HepG2 (cell line): ENCODE results near the gene LRRIQ4.

ENCODE experiments used
- FOXM1 ChIP-seq: sonication (generic); formaldehyde crosslinking; IDR thresholded peaks from 2 replicates; pipeline ENCODE4 v1.5.0; 2020; ENCODE audit warnings: missing genetic modification reagents
- SMC3 ChIP-seq: IDR thresholded peaks from 2 replicates; pipeline ENCODE4 v1.6.1; 2011; ENCODE audit warnings: low read length, improper control_type of control experiment
- TCF7L2 ChIP-seq: IDR thresholded peaks from 2 replicates; pipeline ENCODE4 v1.6.1; 2011; ENCODE audit warnings: mild to moderate bottlenecking, low read depth, low read length, moderate library complexity
- TF ChIP-seq, protein P1 (sequence below): IDR thresholded peaks from 2 replicates; pipeline ENCODE4 v1.6.1; 2016; ENCODE audit warnings: low read depth, control low read depth
- TF ChIP-seq, protein P2 (sequence below): sonication (generic); formaldehyde crosslinking; IDR thresholded peaks from 2 replicates; pipeline ENCODE4 v1.5.0; 2020; ENCODE audit warnings: mild to moderate bottlenecking, missing genetic modification reagents, borderline replicate concordance

DNA sequence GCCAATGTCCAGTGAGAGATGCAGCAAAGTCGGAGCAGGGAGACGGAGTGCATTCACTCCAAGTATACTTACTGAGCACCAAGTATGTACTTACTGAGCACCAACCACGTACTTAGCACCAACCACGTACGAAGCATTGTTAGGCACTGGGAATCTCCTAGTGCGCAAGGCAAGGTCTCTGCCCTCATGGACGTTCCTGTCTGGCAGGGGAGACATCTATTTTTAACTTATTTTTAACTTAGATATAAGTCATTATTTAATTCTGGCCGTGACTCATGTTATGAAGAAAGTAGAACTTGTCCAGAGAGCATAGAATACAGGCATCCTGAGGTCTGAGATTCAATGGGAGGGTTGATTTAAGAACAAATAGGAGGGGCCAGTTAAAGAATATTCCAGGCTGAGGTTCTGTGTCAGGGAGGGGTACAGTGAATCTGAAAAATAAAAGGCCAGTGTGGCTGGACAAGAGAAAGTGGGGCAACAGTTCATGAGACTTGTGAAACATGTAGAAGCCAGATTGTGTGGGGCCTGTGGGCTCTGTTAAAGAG is 66.4 kb downstream of the LRRIQ4 start:
- TF ChIP-seq TCF7L2 = no peak
- TF ChIP-seq, protein P1, sequence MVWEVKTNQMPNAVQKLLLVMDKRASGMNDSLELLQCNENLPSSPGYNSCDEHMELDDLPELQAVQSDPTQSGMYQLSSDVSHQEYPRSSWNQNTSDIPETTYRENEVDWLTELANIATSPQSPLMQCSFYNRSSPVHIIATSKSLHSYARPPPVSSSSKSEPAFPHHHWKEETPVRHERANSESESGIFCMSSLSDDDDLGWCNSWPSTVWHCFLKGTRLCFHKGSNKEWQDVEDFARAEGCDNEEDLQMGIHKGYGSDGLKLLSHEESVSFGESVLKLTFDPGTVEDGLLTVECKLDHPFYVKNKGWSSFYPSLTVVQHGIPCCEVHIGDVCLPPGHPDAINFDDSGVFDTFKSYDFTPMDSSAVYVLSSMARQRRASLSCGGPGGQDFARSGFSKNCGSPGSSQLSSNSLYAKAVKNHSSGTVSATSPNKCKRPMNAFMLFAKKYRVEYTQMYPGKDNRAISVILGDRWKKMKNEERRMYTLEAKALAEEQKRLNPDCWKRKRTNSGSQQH (CRISPR knock-in tag) = no peak
- TF ChIP-seq, protein P2, sequence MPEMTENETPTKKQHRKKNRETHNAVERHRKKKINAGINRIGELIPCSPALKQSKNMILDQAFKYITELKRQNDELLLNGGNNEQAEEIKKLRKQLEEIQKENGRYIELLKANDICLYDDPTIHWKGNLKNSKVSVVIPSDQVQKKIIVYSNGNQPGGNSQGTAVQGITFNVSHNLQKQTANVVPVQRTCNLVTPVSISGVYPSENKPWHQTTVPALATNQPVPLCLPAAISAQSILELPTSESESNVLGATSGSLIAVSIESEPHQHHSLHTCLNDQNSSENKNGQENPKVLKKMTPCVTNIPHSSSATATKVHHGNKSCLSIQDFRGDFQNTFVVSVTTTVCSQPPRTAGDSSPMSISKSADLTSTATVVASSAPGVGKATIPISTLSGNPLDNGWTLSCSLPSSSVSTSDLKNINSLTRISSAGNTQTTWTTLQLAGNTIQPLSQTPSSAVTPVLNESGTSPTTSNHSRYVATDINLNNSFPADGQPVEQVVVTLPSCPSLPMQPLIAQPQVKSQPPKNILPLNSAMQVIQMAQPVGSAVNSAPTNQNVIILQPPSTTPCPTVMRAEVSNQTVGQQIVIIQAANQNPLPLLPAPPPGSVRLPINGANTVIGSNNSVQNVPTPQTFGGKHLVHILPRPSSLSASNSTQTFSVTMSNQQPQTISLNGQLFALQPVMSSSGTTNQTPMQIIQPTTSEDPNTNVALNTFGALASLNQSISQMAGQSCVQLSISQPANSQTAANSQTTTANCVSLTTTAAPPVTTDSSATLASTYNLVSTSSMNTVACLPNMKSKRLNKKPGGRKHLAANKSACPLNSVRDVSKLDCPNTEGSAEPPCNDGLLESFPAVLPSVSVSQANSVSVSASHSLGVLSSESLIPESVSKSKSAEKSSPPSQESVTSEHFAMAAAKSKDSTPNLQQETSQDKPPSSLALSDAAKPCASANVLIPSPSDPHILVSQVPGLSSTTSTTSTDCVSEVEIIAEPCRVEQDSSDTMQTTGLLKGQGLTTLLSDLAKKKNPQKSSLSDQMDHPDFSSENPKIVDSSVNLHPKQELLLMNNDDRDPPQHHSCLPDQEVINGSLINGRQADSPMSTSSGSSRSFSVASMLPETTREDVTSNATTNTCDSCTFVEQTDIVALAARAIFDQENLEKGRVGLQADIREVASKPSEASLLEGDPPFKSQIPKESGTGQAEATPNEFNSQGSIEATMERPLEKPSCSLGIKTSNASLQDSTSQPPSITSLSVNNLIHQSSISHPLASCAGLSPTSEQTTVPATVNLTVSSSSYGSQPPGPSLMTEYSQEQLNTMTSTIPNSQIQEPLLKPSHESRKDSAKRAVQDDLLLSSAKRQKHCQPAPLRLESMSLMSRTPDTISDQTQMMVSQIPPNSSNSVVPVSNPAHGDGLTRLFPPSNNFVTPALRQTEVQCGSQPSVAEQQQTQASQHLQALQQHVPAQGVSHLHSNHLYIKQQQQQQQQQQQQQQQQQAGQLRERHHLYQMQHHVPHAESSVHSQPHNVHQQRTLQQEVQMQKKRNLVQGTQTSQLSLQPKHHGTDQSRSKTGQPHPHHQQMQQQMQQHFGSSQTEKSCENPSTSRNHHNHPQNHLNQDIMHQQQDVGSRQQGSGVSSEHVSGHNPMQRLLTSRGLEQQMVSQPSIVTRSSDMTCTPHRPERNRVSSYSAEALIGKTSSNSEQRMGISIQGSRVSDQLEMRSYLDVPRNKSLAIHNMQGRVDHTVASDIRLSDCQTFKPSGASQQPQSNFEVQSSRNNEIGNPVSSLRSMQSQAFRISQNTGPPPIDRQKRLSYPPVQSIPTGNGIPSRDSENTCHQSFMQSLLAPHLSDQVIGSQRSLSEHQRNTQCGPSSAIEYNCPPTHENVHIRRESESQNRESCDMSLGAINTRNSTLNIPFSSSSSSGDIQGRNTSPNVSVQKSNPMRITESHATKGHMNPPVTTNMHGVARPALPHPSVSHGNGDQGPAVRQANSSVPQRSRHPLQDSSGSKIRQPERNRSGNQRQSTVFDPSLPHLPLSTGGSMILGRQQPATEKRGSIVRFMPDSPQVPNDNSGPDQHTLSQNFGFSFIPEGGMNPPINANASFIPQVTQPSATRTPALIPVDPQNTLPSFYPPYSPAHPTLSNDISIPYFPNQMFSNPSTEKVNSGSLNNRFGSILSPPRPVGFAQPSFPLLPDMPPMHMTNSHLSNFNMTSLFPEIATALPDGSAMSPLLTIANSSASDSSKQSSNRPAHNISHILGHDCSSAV (CRISPR knock-in tag) = no peak
- no peak for TF ChIP-seq SMC3
- no peak for TF ChIP-seq FOXM1 (CRISPR knock-in tag)
